ENCODE measurements around the gene PTGR3.

DNA sequence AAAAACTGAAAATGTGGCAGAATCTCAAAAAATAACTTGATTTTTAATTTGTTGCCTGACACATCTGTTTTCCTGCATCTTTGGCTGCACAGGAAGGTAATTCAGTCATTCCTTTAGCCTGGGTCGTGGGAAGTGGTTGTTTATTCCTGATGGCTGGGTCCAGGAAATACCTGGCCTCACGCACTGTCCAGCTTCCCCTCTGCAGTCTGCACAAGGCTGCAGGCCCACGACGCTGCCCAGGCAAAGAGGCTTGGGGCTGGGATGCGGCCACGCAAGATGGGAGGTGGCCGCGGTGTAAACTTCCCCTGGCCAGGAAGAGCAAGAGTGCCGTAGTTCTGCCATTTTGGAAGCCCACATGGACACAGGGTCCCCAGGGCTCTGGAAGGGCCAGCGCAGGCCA lies 29.8 kb upstream of the PTGR3 start:
- TF ChIP-seq CTCF (conservative IDR thresholded peaks at IDR 0.05; ENCODE audit: low read depth, low read length) = no peak
- TF ChIP-seq EZH2 (IDR thresholded peaks at IDR 0.05; ENCODE audit: borderline replicate concordance, low read depth, low read length, poor library complexity, severe bottlenecking) = no peak

Measured in A673 (cell line).